Inferior parietal cortex (tissue), 1 donor: ENCODE results near the gene PARD3.
"Not testable (repeated sequence)": the region's sequence is repeated elsewhere in the genome, so short reads cannot be mapped to it uniquely, and the experiment has no call there.

Experiments used
- DNase-seq: peaks from one replicate; pipeline ENCODE4 v3.0.0-alpha.2; 2016; ENCODE audit errors: extremely low spot score

PARD3 gene

DNA sequence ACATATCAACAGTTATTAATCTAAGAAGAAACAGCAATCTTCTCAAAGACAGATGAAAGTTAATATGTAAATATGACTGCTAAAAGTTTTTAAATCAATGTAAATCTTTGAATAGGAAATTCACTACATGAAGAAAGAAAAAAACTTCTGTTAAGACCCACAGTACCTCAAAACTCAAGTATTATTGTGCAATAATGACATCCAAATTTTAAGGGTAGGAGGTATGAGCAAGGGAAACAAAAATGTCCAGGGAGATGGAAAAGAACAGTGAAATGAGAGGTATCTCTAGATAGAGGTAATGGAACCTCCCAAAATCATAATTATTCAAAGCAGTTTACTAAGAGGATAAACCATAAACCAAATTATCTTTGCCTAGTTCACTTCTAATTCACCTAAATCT, 436.8 kb downstream of the PARD3 start:
- no peak for DNase-seq

- no peak for DNase-seq
These were observed 437.3 kb downstream of the PARD3 start for GRCh38 chr10:34377833-34378232.

DNA sequence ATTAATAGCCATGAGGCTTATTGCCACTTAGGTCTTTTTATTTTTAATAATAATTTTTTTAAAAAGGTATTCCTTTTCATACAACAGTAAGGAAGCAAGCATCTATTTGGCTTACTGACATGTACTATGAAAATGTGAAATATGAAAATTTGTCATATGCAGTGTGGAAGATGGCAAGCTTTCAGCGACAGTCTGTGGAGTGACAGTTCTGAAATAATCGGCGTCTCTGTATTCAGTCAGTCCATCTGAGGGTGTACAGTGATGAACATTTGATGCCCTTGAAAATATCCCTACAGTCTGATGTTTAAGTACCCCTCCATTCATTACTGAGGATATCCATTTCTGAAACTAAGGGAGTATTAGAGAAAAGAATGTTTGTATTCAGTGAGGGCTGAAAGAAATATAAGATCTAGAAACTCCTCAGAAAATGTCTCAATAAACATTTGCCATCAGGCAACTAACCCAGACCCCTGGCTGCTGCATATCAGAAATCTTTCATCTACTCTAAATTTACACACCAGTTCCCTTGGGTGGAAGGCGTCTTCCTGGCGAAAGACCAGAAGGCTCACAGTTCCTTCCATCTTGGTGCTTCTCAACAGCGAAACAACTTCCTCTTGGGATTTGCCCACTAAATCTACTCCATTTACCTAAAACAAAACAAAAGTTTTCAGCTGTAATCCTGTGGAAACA, 440.6 kb downstream of the PARD3 start:
- DNase-seq, result no peak

DNA sequence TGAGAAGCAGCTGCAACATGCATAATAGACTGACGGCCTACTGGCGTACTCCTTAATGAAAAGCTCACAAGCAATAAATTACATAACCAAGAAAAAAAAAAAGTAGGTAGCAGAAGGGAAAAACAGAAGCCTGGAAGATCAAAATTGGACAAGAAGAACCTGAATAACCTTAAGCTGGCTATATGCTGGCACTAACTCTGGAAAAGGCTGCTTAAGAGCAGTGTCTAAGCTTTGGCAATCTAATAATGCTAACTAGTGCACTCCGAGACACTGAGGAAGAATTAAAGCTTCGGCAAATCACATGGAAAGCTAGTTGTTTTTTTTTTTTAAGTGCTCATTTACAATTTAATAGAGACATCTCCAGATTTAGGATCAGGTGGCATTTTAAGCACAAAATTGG, 441.9 kb downstream of the PARD3 start:
- no peak for DNase-seq

- no peak for DNase-seq
These were observed 442.6 kb downstream of the PARD3 start for GRCh38 chr10:34372509-34372908.

GRCh38 chr10:34370126-34370525, 445.0 kb downstream of the PARD3 start:
- no peak for DNase-seq

DNA sequence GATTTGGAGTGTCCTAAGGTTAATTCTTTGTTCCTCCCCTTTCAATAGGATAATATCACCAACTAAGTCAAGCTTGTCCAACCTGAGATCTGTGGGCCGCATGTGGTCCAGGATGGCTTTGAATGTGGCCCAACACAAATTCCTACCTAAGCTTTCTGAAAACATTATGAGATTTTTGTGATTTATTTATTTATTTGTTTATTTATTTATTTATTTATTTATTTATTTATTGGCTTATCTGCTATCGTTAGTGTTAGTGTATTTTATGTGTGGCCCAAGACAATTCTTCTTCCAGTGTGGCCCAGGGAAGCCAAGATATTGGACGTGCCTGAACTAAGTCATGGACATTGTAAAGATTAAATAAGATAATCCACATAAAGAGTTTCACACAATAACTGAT, 446.0 kb downstream of the PARD3 start:
- no peak for DNase-seq

GRCh38 chr10:34364253-34365037, 450.7 kb downstream of the PARD3 start:
- no peak for DNase-seq

- no peak for DNase-seq
These were observed 454.1 kb downstream of the PARD3 start for GRCh38 chr10:34360984-34361383.

DNA sequence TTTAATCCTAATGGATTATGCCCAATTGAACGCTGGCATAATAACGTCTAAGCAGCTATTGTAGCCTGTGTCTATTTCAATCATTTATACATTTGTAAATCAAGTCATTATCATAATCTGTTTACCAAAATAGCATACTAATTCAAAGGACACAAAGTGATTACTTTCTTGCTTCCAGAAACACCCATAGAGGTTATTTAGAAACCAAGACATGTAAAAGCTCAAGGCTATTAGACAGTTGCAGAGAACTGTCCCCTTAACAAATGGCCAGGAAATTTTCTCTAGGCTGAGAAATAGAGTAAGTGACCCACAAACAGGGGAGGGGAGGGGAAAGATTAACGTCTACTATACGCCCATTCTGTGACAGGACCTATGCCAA, 455.7 kb downstream of the PARD3 start:
- no peak for DNase-seq

GRCh38 chr10:34358729-34359434, 456.2 kb downstream of the PARD3 start:
- DNase-seq, result no peak

- DNase-seq, result no peak
These were observed 458.6 kb downstream of the PARD3 start for GRCh38 chr10:34356463-34356862.

- DNase-seq, result not testable (repeated sequence)
These were observed 461.6 kb downstream of the PARD3 start for GRCh38 chr10:34353530-34353929.

GRCh38 chr10:34352599-34353204, 462.4 kb downstream of the PARD3 start:
- DNase-seq, result not testable (repeated sequence)

GRCh38 chr10:34351161-34351560, 463.9 kb downstream of the PARD3 start:
- DNase-seq, result no peak

- DNase-seq, result no peak
These were observed 466.1 kb downstream of the PARD3 start for GRCh38 chr10:34348917-34349485.

- no peak for DNase-seq
These were observed 467.1 kb downstream of the PARD3 start for GRCh38 chr10:34348021-34348420.

GRCh38 chr10:34347131-34347530, 468.0 kb downstream of the PARD3 start:
- no peak for DNase-seq

DNA sequence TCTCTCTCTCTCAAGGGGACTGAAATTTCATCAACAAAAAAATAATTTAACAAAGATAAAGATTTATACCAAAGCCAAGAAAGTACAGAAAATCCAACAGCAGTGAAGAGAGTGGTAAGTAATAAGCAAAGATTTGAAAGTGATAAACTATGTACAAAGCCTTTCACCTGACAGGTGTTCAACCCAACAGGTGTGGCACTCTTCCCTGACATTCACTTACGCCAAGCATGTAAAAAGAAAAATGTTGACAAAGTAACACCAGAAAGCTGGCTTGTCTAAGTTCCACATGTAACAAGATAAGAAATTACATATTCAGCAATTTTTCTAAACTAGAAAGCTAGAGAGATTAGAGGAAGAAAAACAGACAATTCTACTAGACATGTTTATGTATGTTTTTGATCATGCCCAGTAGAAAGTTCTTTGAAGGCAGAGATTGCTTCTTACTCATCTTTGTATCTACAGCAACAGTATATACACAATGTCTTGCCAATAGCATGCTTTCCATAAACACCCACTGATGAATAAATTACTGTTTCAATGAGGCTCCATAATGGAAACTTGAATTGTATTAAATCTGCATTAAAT, 468.5 kb downstream of the PARD3 start:
- no peak for DNase-seq

DNA sequence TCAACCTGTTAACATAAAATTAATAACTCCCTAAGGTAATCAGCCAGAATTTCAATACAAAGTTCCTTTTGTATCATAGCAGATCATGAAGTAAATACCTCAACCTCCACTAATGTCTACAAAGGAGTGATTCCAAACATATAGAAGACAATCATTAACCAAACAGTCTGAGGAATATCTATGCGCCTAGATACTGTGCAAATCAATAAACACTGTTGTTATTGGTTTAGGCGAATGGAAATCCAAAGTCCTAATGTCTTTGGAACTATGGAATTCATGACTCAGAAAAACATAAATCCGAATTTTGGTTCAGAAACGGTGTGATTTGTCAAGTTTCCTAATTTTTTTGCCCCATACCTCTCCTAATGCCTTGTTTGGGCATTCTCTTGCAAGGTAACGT, 469.7 kb downstream of the PARD3 start:
- no peak for DNase-seq

DNA sequence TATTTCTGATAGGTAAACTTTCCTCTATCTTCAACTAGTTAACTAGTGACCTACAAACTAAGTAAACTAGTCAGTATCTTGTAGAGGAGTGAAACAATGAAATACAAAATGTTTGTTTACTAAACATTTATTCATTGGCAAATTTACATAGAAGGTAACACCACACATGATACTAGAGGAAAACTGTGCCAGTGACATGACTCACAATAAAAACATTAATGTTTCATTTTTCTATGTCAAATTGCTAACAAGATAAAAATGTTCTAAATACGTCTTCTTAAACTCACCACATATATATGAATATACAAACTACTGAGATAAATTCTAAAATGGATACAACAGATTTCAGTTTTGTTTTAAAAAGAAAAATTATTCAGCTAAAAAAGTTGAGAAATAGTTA, 471.3 kb downstream of the PARD3 start:
- DNase-seq, result no peak

DNA sequence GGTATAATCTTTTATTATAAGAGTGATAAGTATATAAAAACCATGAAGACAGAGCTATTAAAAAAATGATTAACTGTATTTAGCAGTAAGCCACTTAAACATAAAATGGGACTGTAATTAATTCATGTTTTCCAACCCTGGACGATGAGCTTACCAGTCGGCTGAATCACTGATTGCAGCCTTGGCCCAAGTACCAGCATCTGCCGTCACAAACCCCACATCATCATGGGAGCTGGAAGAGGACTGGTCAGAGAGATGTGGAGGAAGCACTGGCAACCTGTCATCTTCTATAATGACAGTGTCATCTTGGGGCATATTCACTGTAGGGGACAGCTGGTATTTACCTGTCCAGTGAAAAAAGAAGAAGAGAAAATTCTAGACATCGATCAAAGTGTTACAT, 473.6 kb downstream of the PARD3 start:
- no peak for DNase-seq
